GM18519 (cell line): ENCODE measurements around the gene SLC19A1.

ENCODE experiments used
- ATAC-seq: cut with Tn5 transposase; IDR thresholded peaks from one replicate; pipeline ENCODE4 v1.9.1; 2021; ENCODE audit warnings: mild to moderate bottlenecking, moderate library complexity; ENCODE audit not compliant: unreplicated experiment, low FRiP score

The SLC19A1 gene

GRCh38 chr21:45460011-45460565, 82.2 kb downstream of the SLC19A1 start:
- no peak for ATAC-seq

- ATAC-seq: no peak
Observed at GRCh38 chr21:45459171-45460010, 82.8 kb downstream of the SLC19A1 start.

GRCh38 chr21:45458281-45459170, 83.7 kb downstream of the SLC19A1 start:
- ATAC-seq: no peak

- no peak for ATAC-seq
Observed at GRCh38 chr21:45457832-45458172, 84.4 kb downstream of the SLC19A1 start.

GRCh38 chr21:45457161-45457831, 84.9 kb downstream of the SLC19A1 start:
- no peak for ATAC-seq

GRCh38 chr21:45456584-45457160, 85.6 kb downstream of the SLC19A1 start:
- no peak for ATAC-seq

GRCh38 chr21:45455674-45456583, 86.3 kb downstream of the SLC19A1 start:
- ATAC-seq: no peak

GRCh38 chr21:45454926-45455673, 87.1 kb downstream of the SLC19A1 start:
- no peak for ATAC-seq

GRCh38 chr21:45454060-45454925, 87.9 kb downstream of the SLC19A1 start:
- no peak for ATAC-seq

GRCh38 chr21:45453308-45453950, 88.8 kb downstream of the SLC19A1 start:
- no peak for ATAC-seq

GRCh38 chr21:45452696-45453307, 89.4 kb downstream of the SLC19A1 start:
- no peak for ATAC-seq

GRCh38 chr21:45451771-45452182, 90.5 kb downstream of the SLC19A1 start:
- no peak for ATAC-seq

- no peak for ATAC-seq
Observed at GRCh38 chr21:45451091-45451740, 91.0 kb downstream of the SLC19A1 start.

- ATAC-seq: no peak
Observed at GRCh38 chr21:45450423-45451090, 91.7 kb downstream of the SLC19A1 start.

- ATAC-seq: no peak
Observed at GRCh38 chr21:45449658-45450422, 92.4 kb downstream of the SLC19A1 start.
